HG03060 (cell line): Measurements from ENCODE around the gene BRI3.

Experiments
- ATAC-seq: cut with Tn5 transposase; IDR thresholded peaks from one replicate; pipeline ENCODE4 v1.9.1; 2021; ENCODE audit warnings: low read depth, moderate number of reproducible peaks; ENCODE audit not compliant: unreplicated experiment

BRI3 gene

GRCh38 chr7:98335411-98335977 lies 54.0 kb downstream of the BRI3 start:
- no peak for ATAC-seq

GRCh38 chr7:98338441-98338840 lies 57.0 kb downstream of the BRI3 start:
- ATAC-seq = no peak

- no peak for ATAC-seq
Measured at GRCh38 chr7:98339043-98339442, 57.6 kb downstream of the BRI3 start.

GRCh38 chr7:98341106-98341505 lies 59.6 kb downstream of the BRI3 start:
- ATAC-seq = no peak
